GM04504 (cell line): ENCODE results near the gene CCL28.
"Not testable (repeated sequence)": the region's sequence is repeated elsewhere in the genome, so short reads cannot be mapped to it uniquely, and the experiment has no call there.

ENCODE experiments used
- DNase-seq: peaks from one replicate; pipeline ENCODE4 v3.0.0-alpha.2; 2012; ENCODE audit warnings: low read depth

The CCL28 gene

DNA sequence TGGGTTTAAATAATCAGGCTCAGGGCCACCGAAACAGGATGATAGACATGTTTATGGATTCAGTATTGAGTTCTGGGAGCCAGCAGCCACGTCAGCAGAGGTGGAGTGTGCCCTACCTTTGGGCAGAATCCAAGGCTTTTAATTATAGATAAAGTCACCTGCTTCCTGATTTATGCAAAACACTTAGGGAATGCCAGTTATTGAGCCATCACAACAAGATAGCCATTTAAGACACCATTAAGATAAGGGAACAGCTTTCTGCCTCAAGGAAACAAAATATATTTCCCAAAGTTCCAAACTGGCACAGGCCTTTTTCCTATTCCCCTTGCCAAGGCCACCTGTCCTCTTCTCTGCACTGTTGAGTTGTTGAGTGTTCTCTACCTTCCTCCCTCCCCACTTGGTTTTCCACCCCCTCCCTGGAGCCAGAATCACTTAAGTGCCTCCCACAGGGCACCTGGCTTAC is 2.4 kb downstream of the CCL28 start:
- DNase-seq: no peak

DNA sequence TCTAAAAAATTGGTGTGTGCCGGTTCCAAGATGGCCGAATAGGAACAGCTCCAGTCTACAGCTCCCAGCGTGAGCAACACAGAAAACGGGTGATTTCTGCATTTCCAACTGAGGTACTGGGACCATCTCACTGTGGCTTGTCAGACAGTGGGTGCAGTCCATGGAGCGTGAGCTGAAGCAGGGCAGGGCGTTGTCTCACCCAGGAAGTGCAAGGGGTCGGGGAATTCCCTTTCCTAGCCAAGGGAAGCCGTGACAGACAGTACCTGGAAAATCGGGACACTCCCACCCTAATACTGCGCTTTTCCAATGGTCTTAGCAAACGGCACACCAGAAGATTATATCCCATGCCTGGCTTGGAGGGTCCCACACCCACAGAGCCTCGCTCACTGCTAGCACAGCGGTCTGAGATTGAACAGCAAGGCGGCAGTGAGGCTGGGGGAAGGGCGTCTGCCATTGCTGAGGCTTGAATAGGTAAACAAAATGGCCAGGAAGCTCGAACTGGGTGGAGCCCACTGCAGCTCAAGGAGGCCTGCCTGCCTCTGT is 9.6 kb downstream of the CCL28 start:
- DNase-seq: not testable (repeated sequence)

DNA sequence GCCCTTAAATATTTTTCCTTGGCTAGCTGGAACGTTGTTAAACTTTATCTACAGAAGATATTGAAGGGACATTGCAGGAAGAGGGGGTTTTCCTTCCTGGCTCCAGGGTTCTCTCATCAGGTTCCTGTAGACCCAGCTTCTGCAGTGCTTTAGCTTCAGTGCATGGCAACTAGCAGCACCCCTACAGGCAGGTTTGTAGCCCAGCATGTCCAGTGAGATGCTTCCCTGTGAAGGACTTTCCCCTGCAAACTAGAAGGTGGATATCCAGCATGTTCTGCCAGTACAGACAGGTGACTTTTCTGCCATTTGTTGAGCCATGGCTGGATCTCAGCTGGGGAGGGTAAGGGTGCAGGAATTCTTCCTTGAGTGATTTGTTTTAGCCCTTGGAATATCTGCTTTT is 10.4 kb downstream of the CCL28 start:
- no peak for DNase-seq

DNA sequence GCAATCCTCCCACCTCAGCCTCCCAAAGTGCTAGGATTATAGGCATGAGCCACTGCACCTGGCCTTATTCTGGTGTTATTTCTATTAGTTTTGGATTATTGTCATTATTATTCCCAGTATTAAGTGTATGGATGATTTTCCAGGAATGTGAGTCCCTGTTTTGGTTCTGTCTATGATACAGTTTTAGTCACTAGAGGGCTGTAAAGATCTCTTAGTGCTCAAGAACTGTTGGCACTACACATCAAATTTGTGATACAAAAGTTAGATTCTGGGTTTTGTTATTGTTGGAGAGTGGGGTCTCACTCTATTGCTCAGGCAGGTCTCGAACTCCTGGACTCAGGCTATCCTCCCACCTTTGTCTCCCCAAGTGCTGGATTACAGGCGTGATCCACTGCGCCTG is 12.1 kb downstream of the CCL28 start:
- DNase-seq: no peak

DNA sequence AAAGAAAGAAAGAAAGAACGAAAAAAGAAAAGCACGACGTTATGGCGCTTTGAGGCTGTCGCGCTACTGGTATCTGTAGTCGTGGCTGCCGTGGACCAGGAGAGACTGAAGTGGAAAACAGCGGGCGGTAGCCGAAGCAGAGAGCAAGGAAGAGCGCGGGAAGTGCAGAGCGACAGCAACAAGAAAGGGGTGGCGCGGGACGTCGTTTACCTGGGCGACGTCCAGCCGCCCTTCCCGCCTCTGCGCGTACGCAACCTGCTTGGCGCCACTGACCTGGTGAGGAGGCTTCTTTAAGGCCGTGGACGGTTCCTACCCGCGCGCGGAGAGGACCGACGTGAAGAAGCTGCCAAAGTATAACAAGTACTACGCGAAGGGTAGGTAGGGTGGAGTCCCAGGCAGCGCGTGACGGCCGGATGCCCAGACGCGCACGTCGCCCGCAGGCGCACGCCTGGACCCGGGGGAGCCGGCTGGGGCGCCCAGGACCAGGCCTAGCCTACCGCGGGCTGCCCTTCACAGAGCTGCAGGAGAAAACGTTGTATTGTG is 15.4 kb downstream of the CCL28 start:
- DNase-seq: no peak

DNA sequence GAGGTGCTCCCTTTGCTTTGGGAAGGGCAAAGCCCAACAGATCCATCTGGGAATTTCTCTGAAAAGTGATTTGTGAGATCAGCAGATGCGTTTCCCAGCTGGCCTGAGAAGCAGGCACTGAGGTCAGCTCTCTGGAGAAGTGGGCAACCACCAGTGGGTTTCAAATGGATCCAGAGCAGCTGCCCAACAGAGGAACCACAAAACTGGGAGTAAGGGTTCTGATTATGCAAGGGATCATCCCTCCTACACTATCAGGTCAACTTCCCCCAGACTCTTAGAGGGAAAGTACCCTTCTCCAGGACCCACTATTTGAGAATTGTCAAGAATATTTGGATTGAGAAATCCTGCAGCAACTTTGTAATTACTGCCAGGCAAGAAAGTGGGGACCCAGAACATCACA is 21.7 kb downstream of the CCL28 start:
- DNase-seq: no peak

DNA sequence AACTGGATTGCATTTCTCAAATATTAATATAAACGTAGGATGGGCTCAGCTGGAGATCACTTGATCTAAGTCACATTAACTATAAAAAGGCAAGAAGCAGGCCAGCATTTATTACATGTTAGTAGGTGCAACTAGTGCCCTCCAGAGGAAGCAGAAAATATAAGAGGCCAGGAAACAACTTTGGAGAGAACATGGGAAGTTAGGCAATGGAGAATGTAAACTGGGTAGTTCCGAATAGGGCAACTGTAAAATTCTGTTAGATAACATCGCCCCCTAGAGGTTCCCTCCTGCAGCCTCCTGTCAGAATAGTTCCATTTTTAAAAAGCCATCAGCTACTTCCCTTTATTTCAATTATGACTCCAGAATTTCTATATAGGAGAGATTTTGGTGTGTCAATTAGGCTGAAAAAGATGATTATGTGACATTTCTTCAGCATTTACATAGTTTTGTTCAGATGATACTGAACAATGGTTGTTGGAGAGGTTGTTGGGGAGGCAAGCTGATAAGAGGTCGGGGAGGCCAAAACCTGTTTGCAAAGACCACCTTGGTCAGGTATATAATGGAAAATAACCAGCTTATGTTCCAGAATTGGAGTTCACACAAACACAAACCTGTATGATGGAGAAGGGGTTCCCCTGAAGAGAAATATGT is 22.4 kb downstream of the CCL28 start:
- peak; percentile 79 for DNase-seq

DNA sequence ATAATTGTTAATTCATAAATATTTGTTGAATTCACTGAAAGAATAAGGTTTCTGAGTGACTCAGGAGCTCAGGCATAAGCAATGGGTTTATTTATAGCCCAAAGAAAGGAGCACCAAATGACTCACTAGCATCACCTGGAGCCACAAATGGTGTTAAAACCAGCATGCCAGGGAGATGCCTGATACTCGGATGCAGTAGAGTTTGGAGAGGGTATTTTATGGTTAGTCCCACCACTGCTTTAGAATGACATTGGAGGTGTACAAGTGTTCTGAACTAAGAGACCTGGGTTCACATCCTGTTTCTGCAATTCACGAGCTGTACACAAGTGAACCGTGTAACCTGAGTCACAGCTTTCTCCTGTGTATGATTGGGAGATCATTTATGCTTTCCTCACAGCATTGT is 25.2 kb downstream of the CCL28 start:
- no peak for DNase-seq

DNA sequence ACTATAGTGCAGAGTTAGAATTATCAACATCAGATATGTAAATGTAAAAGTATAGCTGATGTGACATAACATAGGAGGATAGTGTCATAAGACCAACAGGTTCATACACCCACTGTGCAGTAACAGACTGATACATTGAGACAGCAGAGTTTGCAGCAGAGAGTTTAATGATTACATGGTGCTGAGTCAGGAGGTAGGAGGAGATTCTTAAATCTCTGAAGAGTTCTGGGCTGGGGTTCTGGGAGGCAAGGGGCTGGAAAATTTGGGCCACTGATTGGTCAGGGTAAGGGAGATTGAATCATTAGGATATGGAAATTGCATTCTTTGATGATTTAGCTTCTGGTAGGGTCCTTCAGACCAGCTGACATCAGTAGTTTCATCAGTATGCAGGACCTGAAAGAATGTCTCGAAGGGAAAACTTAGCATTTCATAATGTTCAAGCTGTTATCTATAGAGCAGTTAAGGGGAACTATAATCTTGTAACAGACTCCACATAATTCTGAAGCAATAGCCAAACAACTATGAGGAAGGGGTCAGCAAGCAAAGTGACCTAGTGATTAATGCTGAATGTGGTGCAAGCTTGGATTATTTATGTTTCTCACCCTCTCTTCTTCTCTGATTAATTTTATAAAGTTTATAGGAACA is 35.6 kb downstream of the CCL28 start:
- no peak for DNase-seq

DNA sequence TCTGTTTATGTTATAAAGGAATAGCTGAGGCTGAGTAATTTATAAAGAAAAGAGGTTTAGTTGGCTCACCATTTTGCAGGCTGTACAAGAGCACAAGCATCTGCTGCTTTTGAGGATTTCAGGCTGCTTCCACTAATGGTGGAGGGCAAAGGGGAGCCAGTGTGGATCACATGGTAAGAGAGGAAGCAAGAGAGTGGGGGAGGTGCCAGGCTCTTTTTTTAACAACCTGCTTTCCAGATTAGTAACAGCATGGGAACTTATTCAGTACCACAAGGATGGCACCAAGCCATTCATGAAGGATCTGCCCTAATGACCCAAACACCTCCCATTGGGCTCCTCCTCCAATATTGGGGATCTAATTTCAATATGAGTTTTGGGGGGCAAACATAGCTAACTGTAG is 40.4 kb downstream of the CCL28 start:
- DNase-seq: no peak

DNA sequence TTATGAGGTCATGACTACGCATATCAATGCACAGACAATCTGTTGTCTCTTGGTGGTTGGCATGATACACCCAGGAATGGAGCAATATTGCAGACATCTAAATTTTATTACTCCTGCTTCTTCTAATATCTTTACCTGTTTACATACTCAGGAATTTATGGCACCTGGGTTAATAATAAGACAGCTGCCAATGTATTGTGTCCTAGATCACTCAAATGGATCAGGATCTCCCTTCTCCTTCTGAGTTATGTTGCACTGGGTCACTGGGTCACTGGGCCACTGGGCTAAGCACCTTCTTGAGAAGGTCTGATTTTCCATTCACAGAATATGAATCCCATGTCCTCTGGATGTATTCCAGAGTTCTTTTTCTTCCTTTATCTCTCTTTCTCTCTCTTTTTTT is 41.8 kb downstream of the CCL28 start:
- DNase-seq: no peak

DNA sequence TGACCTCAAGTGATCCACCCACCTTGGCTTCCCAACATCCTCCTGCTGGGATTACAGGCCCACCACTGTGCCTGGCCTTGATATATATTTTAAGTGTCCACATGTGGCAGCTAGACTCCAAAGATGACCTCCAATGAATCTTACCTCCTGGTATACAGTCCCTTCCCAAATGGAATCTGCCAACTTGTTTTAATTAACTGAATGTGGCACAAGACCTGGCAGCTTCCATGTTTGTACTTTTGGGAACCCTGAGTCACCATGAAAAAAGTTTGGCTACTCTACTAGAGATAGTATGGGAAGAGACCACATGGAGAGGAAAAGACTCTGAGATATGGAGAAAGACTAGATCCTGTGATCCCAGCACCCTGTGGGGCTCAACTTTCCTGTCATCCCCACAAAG is 42.5 kb downstream of the CCL28 start:
- no peak for DNase-seq

DNA sequence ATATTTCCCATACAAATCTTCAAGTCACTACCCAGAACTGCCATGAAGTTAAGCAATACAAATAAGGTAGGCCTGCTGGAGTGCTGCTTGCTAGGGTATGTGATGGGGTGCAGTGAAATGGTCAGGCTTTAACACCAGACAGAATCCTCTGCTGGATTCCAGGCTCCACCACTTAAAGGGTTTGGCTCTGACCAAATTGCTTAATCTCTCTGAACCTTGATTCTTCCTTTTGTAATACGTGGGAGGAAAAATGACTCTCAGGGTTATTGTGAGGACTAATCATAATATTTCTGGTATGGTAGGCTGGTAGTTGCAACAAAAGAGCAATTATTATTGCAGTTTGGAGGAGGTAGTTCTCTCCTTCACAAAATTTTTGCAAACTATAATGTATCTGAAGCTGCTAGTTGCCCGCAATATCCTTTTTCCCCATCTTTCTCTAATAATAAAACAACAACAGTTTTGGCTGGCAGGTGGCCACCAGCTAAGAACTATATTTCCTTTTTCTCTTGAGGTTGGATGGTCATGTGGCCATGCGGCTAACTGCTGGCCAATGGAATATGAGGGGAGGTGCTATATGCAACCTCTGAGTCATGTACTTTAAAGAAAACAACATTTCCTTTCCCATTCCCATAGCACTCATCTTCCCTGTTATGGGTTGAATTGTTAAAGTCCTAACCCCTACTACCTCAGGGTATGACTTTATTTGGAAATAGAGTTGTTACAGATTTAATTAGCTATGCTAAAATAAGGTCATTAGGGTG is 44.1 kb downstream of the CCL28 start:
- DNase-seq: no peak

DNA sequence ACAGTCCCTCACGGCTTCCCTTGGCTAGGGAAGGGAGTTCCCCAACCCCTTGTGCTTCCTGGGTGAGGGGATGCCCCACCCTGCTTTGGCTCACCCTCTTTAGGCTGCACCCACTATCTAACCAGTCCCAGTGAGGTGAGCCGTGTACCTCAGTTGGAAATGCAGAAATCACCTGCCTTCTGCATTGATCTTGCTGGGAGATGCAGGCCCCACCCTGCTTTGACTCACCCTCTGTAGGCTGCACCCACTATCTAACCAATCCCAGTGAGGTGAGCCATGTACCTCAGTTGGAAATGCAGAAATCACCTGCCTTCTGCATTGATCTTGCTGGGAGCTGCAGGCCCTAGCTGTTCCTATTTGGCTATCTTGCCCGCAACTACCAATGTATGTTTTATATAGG is 44.7 kb downstream of the CCL28 start:
- no peak for DNase-seq

DNA sequence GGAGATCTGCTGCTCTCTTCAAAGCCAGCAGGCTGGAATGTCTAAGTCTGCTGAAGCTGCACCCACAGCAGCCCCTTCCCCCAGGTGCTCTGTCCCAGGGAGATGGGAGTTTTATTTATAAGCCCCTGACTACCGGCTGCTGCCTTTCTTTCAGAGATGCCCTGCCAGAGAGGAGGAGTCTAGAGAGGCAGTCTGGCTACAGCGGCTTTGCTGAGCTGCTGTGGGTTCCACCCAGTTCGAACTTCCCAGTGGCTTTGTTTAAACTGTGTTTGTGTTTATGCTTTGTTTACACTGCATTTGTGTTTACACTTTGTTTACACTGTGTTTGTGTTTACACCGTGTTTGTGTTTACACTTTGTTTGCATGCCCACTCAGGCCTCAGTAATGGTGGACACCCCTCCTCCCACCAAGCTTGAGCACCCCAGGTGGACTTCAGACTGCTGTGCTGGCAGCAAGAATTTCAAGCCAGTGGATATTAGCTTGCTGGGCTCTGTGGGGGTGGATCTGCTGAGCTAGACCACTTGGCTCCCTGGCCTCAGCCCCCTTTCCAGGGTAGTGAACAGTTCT is 45.4 kb downstream of the CCL28 start:
- DNase-seq: not testable (repeated sequence)

DNA sequence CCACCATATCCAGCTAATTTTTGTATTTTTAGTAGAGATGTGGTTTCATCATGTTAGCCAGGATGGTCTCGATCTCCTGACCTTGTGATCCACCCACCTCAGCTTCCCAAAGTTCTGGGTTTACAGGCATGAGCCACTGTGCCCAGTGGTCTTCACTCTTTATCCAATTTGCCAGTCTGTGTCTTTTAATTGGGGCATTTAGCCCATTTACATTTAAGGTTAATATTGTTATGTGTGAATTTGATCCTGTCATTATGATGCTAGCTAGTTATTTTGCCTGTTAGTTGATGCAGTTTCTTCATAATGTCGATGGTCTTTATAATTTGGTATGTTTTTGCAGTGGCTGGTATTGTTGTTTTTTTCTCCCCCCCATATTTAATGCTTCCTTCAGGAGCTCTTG is 47.0 kb downstream of the CCL28 start:
- not testable (repeated sequence) for DNase-seq

DNA sequence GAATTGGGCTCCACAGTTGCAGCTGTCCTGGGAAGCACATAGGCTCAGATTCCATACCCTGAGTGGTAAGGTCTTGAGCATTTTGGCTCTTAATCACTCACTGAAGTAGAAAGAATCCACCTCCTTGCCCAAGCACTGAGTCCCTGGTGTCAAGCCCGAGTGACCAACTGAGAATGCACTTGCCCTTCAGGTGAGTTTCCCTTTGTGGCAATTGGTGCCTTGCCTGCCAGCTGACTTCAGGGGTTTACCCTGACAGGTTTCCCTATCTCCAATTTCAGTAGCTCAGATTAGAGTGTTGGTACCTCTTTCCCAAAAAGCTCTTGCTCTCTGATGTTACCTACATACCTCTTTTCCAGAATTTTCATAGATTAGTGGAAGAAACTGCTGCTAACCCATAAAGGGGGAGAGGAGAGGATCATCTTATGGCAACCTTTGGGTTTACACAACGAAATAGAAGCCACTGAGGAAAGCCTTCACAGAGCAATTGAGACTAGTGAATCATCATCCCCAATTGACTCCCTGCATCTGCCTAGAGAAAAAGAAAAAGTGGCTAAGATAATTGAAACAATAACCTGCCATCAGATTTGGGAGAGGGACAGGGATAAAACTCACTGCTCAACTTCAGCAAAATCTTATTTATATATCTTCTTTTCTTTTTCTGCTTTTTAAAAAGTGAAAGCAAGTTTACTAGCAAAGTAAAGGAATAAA is 48.6 kb downstream of the CCL28 start:
- DNase-seq: no peak

DNA sequence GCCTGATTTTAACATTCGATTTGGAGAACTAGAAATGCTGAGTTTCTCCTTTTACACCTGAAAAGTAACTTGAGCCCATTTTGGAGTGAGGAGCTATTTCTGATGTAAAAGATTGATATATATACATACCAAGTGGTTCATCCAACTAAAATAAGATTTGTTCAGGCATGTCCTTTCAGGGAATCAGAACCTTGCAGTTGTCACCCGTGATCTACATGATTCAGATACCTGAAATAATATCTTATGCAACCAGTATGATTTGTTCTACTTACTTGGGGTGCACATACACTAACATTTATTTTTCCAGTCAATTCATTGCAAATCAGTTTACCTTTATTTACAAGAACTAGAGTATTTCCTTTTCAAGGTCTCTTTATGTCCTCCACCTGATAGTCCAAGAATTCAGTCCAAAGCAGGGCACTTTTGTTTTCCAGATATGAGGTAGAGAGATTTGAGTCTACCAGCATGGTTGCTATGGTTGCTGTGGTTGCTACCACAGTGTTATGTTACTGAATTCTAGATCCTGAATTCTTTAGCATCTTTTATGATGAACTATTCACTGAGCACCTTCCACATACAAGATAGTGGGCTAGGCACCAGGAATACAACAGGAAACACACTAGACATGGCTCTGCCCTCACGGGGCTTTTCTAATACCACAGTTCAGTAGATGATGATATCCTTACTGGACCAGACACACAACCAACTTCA is 49.3 kb downstream of the CCL28 start:
- no peak for DNase-seq

DNA sequence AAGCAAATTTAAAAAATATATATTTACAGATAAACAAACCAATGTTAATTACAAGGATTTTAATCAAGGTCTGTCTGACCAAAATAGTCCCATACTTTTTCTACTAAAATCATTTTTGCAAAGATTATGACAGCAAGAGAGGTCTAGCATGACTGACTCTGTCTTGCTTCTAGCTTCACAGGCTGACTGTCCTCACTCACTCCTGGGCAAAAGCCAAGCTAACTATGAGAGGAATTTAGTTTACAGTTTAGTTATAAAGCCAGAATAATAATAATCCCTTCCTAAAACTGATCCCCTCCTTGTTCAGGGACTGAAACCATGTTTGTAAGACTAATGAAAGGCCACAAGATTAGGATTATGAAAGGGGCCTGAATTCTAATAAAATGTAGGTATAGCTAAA is 53.5 kb downstream of the CCL28 start:
- no peak for DNase-seq

DNA sequence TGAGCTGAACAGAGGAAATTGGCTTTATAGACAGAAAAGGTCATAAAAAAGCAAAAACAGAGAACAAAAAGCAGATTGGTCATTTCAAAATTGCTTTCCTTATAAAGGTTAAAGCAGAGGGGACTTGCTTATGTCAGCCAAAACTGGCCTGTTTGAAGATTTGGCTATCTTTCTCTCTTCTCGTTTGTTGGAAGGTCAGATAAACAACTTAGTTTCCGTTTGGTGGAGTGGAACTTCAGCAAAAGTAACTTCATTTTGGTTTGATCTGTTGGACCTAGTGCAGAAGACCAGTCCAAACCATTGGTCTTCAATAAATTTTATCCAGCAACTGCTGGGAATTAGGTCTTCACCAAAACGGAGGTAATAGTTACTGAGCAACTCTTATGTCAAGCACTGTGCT is 53.9 kb downstream of the CCL28 start:
- no peak for DNase-seq

DNA sequence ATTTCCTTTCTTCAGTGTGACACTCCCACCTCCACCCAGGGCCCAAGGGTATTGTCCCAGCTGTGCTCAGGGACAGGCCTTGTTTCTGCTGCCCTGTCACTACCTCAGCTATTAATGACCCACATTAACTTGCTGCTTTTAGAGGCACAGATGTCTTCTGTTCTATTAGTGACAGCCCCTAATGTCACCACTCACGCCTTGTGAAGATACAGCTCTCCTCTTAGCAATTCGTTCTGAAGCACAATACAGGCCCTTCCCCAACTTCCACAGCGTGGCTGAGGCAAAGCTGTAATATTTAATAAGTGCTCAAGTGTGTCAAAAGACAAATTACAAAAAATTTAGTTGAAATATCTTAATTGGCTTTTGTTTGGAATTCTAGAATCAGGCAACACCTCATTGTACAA is 54.3 kb downstream of the CCL28 start:
- DNase-seq: no peak
